ENCODE measurements around the gene SLAMF8.

SLAMF8 gene

GRCh38 chr1:159849626-159850366 lies 23.1 kb downstream of the SLAMF8 start:
- no peak for DNase-seq

GRCh38 chr1:159851407-159851806 lies 24.7 kb downstream of the SLAMF8 start:
- peak in 1 of 2 donors; percentile 17 for DNase-seq

GRCh38 chr1:159853417-159854115 lies 26.9 kb downstream of the SLAMF8 start:
- peak in 1 of 2 donors; percentile 12 for DNase-seq

GRCh38 chr1:159854116-159854692 lies 27.5 kb downstream of the SLAMF8 start:
- no peak for DNase-seq

- peak; percentile 78 to 82 for DNase-seq
Observed at GRCh38 chr1:159854693-159855192, 28.1 kb downstream of the SLAMF8 start.

GRCh38 chr1:159855709-159856108 lies 29.0 kb downstream of the SLAMF8 start:
- no peak for DNase-seq

- no peak for DNase-seq
Observed at GRCh38 chr1:159856576-159856975, 29.9 kb downstream of the SLAMF8 start.

- no peak for DNase-seq
Observed at GRCh38 chr1:159857889-159858288, 31.2 kb downstream of the SLAMF8 start.

- no peak for DNase-seq
Observed at GRCh38 chr1:159859767-159860322, 33.2 kb downstream of the SLAMF8 start.

GRCh38 chr1:159860456-159860855 lies 33.8 kb downstream of the SLAMF8 start:
- no peak for DNase-seq

GRCh38 chr1:159861218-159861617 lies 34.5 kb downstream of the SLAMF8 start:
- DNase-seq: no peak

GRCh38 chr1:159862031-159862430 lies 35.4 kb downstream of the SLAMF8 start:
- no peak for DNase-seq

GRCh38 chr1:159862557-159862956 lies 35.9 kb downstream of the SLAMF8 start, which contains the start of gene VSIG8:
VSIG8 (minus strand) TSS chr1:159862657; CDS start chr1:159862521, 136 bp downstream.
- DNase-seq: no peak

- DNase-seq: no peak
Observed at GRCh38 chr1:159864262-159864661, 37.6 kb downstream of the SLAMF8 start.

GRCh38 chr1:159866066-159866465 lies 39.4 kb downstream of the SLAMF8 start:
- DNase-seq: no peak

- no peak for DNase-seq
Observed at GRCh38 chr1:159866905-159867663, 40.4 kb downstream of the SLAMF8 start.

GRCh38 chr1:159867664-159868026 lies 41.0 kb downstream of the SLAMF8 start:
- no peak for DNase-seq

GRCh38 chr1:159868766-159869165 lies 42.1 kb downstream of the SLAMF8 start:
- DNase-seq: no peak

- DNase-seq: no peak
Observed at GRCh38 chr1:159869173-159869572, 42.5 kb downstream of the SLAMF8 start.

GRCh38 chr1:159869607-159870006 lies 42.9 kb downstream of the SLAMF8 start:
- DNase-seq: no peak

GRCh38 chr1:159870704-159871103 lies 44.0 kb downstream of the SLAMF8 start:
- no peak for DNase-seq

GRCh38 chr1:159872891-159873290 lies 46.2 kb downstream of the SLAMF8 start:
- no peak for DNase-seq

Measured in CD4-positive, alpha-beta T cell treated with Interleukin-1 beta for 1 hour (primary cell).